GM18873 (cell line): ENCODE results near the gene HORMAD2.

Source experiments
- ATAC-seq: cut with Tn5 transposase; IDR thresholded peaks from one replicate; pipeline ENCODE4 v1.9.1; 2021; ENCODE audit warnings: mild to moderate bottlenecking, moderate library complexity, moderate number of reproducible peaks; ENCODE audit not compliant: unreplicated experiment, low FRiP score

Gene HORMAD2

GRCh38 chr22:30222321-30222720 lies 142.1 kb downstream of the HORMAD2 start:
- ATAC-seq: no peak

GRCh38 chr22:30223303-30223702 lies 143.0 kb downstream of the HORMAD2 start:
- ATAC-seq: no peak

GRCh38 chr22:30224161-30224857 lies 144.0 kb downstream of the HORMAD2 start:
- ATAC-seq: no peak

- ATAC-seq: no peak
These were observed 145.1 kb downstream of the HORMAD2 start for GRCh38 chr22:30225220-30225927.

GRCh38 chr22:30226192-30226832 lies 146.0 kb downstream of the HORMAD2 start:
- ATAC-seq: no peak
